GM12874 (cell line): Measurements from ENCODE around the gene SPG7.

Experiments used
- CTCF ChIP-seq: IDR thresholded peaks from 2 replicates; pipeline ENCODE4 v1.5.1; 2011; ENCODE audit warnings: low read depth, mild to moderate bottlenecking, control low read depth, low read length, moderate library complexity; ENCODE audit not compliant: insufficient read depth

Gene SPG7

DNA sequence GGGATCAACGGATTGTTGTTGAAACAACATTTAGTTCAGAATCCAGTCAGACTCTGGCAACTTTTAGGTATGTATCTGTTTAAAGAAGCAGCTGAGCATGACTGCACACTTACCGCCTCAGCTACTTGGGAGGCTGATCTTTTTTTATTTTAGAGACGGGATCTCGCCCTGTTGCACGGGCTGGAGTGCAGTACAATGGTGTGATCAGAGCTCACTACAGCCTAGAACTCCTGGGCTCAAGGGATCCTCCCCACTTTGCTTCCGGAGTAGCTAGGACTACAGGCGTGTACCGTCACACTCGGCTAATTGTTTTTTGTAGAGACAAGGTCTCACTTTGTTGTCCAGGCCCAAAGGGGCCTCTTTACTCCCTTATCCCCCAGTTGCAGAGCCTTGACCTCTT, 2.3 kb downstream of the SPG7 start:
- no peak for TF ChIP-seq CTCF

DNA sequence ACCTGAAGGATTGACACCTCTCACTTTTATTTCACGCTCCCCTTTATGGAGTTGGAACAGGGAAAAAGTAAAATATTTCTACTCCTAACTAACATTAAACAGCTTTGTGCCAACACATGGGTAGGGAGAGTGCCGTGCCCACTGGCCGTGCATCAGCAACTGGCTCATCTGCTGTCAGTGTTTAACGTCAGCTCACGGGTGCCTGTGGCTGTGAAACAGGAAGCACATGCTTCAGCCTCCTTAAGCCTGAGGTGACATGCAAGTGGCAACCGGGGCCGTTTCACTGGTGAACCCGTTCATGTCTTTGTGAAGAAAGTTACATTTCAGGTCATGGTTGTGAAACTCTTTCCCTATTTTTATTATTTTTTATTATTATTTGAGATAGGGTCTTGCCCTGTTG, 3.2 kb downstream of the SPG7 start:
- TF ChIP-seq CTCF = no peak

- no peak for TF ChIP-seq CTCF
Observed at GRCh38 chr16:89512453-89512852, 4.2 kb downstream of the SPG7 start.

- TF ChIP-seq CTCF = no peak
Observed at GRCh38 chr16:89517128-89517527, 8.9 kb downstream of the SPG7 start.

DNA sequence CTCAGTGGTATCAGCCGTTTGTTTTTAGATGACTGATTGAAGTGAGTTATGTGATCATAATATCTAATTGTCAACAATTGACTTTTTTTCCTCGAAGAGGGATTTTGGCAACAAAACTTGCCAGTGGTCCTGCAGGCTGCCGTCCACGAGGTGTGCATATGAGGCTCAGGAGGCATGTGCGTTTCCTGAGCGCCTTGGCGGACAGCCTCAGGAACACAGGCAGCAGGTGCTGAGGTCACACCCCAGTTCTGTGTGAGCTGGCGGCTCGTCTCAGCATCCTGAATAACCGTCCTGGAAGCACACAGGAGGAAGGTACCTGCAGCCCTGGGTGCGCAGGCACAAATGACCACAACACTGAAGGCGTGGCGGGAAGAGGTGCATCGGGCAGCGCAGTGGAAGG, 11.7 kb downstream of the SPG7 start:
- no peak for TF ChIP-seq CTCF

- TF ChIP-seq CTCF = no peak
Observed at GRCh38 chr16:89522287-89522686, 14.1 kb downstream of the SPG7 start.

GRCh38 chr16:89523680-89524344, 15.6 kb downstream of the SPG7 start:
- TF ChIP-seq CTCF = no peak
